Smooth muscle cell (in vitro differentiated cells): ENCODE measurements around the gene C1QTNF1. TPM values are rescaled to one million over a fixed set of nuclear protein-coding genes. Genes with fewer than 3 reads are reported as not detected.

Experiments
- DNase-seq: peaks from one replicate; lab custom pipeline; 2025; ENCODE audit not compliant: unreplicated experiment; lab: John Stamatoyannopoulos, UW
- H2AFZ ChIP-seq: fragments of 200-600 bp; sonication (generic); 2 replicates; pipeline ENCODE4 v1.6.0; 2016; ENCODE audit warnings: antibody characterized with exemption, low read depth, mild to moderate bottlenecking
- H3F3A ChIP-seq: fragments of 200-600 bp; sonication (generic); 2 replicates; pipeline ENCODE4 v1.6.0; 2017; ENCODE audit warnings: antibody characterized with exemption, low read depth
- H3K27ac ChIP-seq: fragments of 200-600 bp; sonication (generic); 2 replicates; pipeline ENCODE4 v1.5.1; 2016; ENCODE audit warnings: low read depth, mild to moderate bottlenecking
- H3K27me3 ChIP-seq: fragments of 200-600 bp; sonication (generic); 2 replicates; pipeline ENCODE4 v1.6.1; 2016; ENCODE audit warnings: low read depth, mild to moderate bottlenecking
- H3K36me3 ChIP-seq: fragments of 200-600 bp; sonication (generic); 2 replicates; pipeline ENCODE4 v1.5.1; 2016; ENCODE audit warnings: low read depth
- H3K4me1 ChIP-seq: fragments of 200-600 bp; sonication (generic); 2 replicates; pipeline ENCODE4 v1.5.1; 2016; ENCODE audit warnings: low read depth
- H3K4me2 ChIP-seq: fragments of 200-600 bp; sonication (generic); 2 replicates; pipeline ENCODE4 v1.6.0; 2016; ENCODE audit warnings: mild to moderate bottlenecking
- H3K4me3 ChIP-seq: fragments of 200-600 bp; sonication (generic); 2 replicates; pipeline ENCODE4 v1.5.1; 2016; ENCODE audit warnings: mild to moderate bottlenecking
- H3K79me2 ChIP-seq: fragments of 200-600 bp; sonication (generic); 2 replicates; pipeline ENCODE4 v1.6.0; 2016; ENCODE audit warnings: low read depth, mild to moderate bottlenecking
- H3K9ac ChIP-seq: fragments of 200-600 bp; sonication (generic); 2 replicates; pipeline ENCODE4 v1.6.0; 2016; ENCODE audit warnings: low read depth
- H3K9me3 ChIP-seq: fragments of 200-600 bp; sonication (generic); replicated peaks from 2 replicates; pipeline ENCODE4 v1.5.1; 2016; ENCODE audit warnings: low read depth
- H4K20me1 ChIP-seq: fragments of 200-600 bp; sonication (generic); 2 replicates; pipeline ENCODE4 v1.6.0; 2016; ENCODE audit warnings: low read depth
- WGBS: methylation state at CpG from one replicate; pipeline ENCODE4 v1.1.7; 2016; ENCODE audit warnings: low lambda C conversion rate; 5-methylcytosine and 5-hydroxymethylcytosine counted together
- polyA plus RNA-seq: library from polyadenylated mRNA; unstranded; fragments of >200 nt; fragmentation: Nextera tagmentation; extraction: Ambion mirVana; gene quantifications from 2 replicates; pipeline ENCODE4 v1.2.1, GENCODE V29; 2016
- total RNA-seq: library from RNA; depleted of rRNA; stranded (reverse); fragments of >200 nt; gene quantifications from 2 replicates; pipeline ENCODE4 v1.2.3, GENCODE V29; 2014
- TF ChIP-seq, protein P1 (sequence below): fragments of 200-600 bp; sonication (generic); IDR thresholded peaks from 2 replicates; pipeline ENCODE4 v1.5.1; 2017; ENCODE audit warnings: borderline replicate concordance, mild to moderate bottlenecking, antibody characterized with exemption; ENCODE audit not compliant: insufficient read depth, poor library complexity, severe bottlenecking

The C1QTNF1 gene
- total and polyA plus RNA-seq, 2 experiments from 2014 or later: 5.7 to 9.4 TPM

DNA sequence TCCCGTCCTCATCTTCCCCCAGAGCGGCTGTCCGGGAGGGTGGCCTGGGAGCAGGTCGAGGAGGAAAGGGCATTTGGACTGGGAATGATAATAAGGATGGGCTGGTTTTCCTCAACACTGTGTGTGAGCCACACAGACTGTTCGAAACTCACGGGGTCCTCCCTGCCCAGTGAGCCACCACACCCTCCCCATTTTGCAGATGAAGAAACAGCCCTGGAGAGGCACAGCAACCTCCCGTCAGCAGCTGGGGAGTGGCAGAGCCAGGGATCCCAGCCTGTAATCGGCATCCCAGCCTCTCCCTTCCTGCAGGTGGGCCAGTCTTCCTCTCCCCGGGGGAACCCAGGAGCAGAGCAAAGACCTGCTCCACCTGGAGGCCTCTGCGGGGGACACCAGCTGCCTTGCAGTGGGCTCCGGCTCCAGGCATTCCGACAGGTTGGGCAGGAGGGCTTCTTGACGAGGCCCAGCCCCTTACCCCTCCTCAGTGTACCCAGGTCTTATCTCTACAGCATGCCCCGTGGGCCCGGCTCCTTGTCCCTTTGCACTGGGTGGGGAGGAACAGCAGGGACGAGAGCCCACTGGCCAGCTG, 74.4 kb downstream of the C1QTNF1 start:
- Histone ChIP-seq H3K27me3 (peaks cover 30% of the 10 kb centered on the region), H3K9ac (no peak overlapping the region)
- no peak for DNase-seq

More for the DNA sequence above, 74.4 kb downstream of the C1QTNF1 start:
- Histone ChIP-seq H3K4me1 (no peaks in the 10 kb centered on the region), H3F3A (no peaks in the 10 kb centered on the region), H3K79me2 (no peaks in the 10 kb centered on the region), H2AFZ (no peak overlapping the region), H3K9me3 (no peaks in the 10 kb centered on the region), H3K27ac (no peak overlapping the region), H4K20me1 (no peaks in the 10 kb centered on the region), H3K36me3 (no peaks in the 10 kb centered on the region), H3K4me3 (no peak overlapping the region), H3K4me2 (no peak overlapping the region)
- 74% methylated on average over 16 of the region's 16 CpGs for WGBS
- TF ChIP-seq, protein P1, sequence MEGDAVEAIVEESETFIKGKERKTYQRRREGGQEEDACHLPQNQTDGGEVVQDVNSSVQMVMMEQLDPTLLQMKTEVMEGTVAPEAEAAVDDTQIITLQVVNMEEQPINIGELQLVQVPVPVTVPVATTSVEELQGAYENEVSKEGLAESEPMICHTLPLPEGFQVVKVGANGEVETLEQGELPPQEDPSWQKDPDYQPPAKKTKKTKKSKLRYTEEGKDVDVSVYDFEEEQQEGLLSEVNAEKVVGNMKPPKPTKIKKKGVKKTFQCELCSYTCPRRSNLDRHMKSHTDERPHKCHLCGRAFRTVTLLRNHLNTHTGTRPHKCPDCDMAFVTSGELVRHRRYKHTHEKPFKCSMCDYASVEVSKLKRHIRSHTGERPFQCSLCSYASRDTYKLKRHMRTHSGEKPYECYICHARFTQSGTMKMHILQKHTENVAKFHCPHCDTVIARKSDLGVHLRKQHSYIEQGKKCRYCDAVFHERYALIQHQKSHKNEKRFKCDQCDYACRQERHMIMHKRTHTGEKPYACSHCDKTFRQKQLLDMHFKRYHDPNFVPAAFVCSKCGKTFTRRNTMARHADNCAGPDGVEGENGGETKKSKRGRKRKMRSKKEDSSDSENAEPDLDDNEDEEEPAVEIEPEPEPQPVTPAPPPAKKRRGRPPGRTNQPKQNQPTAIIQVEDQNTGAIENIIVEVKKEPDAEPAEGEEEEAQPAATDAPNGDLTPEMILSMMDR: no peak

Other genes with a start within 250 kb of the C1QTNF1 start
- 17.4 and 19.3 TPM in 2 replicates for gene CYTH1, start 241.9 kb upstream of the C1QTNF1 start, total RNA-seq
- 14.1 and 26.9 TPM in 2 replicates for gene CYTH1, start 241.9 kb upstream of the C1QTNF1 start, polyA plus RNA-seq
- gene USP36, start 183.4 kb upstream of the C1QTNF1 start, total RNA-seq: 14.3 and 29.0 TPM in 2 replicates
- 17.6 and 31.4 TPM in 2 replicates for gene USP36, start 183.4 kb upstream of the C1QTNF1 start, polyA plus RNA-seq
- 0.85 and 1.2 TPM in 2 replicates for gene CEP295NL, start 121.0 kb upstream of the C1QTNF1 start, total RNA-seq
- 1.8 TPM in 1 of 2 replicates, not detected in the other for gene CEP295NL, start 121.0 kb upstream of the C1QTNF1 start, polyA plus RNA-seq
- 111 TPM in 2 replicates for gene TIMP2, start 98.8 kb upstream of the C1QTNF1 start, total RNA-seq
- 37.8 and 40.9 TPM in 2 replicates for gene TIMP2, start 98.8 kb upstream of the C1QTNF1 start, polyA plus RNA-seq
- gene LGALS3BP, start 44.2 kb upstream of the C1QTNF1 start, total RNA-seq: 55.7 and 66.5 TPM in 2 replicates
- gene LGALS3BP, start 44.2 kb upstream of the C1QTNF1 start, polyA plus RNA-seq: 110 and 151 TPM in 2 replicates
- 41.9 and 42.1 TPM in 2 replicates for gene CANT1, start 14.4 kb upstream of the C1QTNF1 start, total RNA-seq
- 36.5 and 38.3 TPM in 2 replicates for gene CANT1, start 14.4 kb upstream of the C1QTNF1 start, polyA plus RNA-seq
- 3.8 and 7.8 TPM in 2 replicates for gene ENGASE, start 50.7 kb downstream of the C1QTNF1 start, total RNA-seq
- 9.6 and 11.2 TPM in 2 replicates for gene ENGASE, start 50.7 kb downstream of the C1QTNF1 start, polyA plus RNA-seq